SK-N-SH (cell line): Measurements from ENCODE around the gene NID1.

Experiments
- CTCF ChIP-seq: fragments of 200-600 bp; sonication (generic); IDR thresholded peaks from 2 replicates; pipeline ENCODE4 v1.6.1; 2017; ENCODE audit warnings: antibody characterized with exemption, mild to moderate bottlenecking, moderate library complexity
- ELF1 ChIP-seq: IDR thresholded peaks from 2 replicates; pipeline ENCODE4 v1.4.0; 2012
- EP300 ChIP-seq, 2 experiments: IDR thresholded peaks; 2 replicates each; pipeline versions ENCODE4 v1.4.0 to v1.6.1; 2012; ENCODE audit warnings: borderline replicate concordance in 1 of 2, low read depth in 1 of 2, low read length in 1 of 2
- MAX ChIP-seq: IDR thresholded peaks from 2 replicates; pipeline ENCODE4 v1.4.0; 2012; ENCODE audit warnings: low read depth
- RAD21 ChIP-seq: IDR thresholded peaks from 2 replicates; pipeline ENCODE4 v1.6.1; 2012; ENCODE audit warnings: mild to moderate bottlenecking, low read length
- REST ChIP-seq: IDR thresholded peaks from 2 replicates; pipeline ENCODE4 v1.6.1; 2012; ENCODE audit warnings: mild to moderate bottlenecking, low read depth, low read length, moderate library complexity
- SIN3A ChIP-seq: IDR thresholded peaks from 2 replicates; pipeline ENCODE4 v1.6.1; 2012; ENCODE audit warnings: low read depth, mild to moderate bottlenecking, low read length, moderate library complexity, borderline replicate concordance
- TAF1 ChIP-seq: IDR thresholded peaks from 2 replicates; pipeline ENCODE4 v1.6.1; 2012; ENCODE audit warnings: low read depth, mild to moderate bottlenecking, low read length, moderate library complexity, borderline replicate concordance
- ZBTB33 ChIP-seq: IDR thresholded peaks from 2 replicates; pipeline ENCODE4 v1.4.0; 2012; ENCODE audit warnings: low read depth, borderline replicate concordance

- no peak for TF ChIP-seq ELF1
- TF ChIP-seq TAF1: no peak
- TF ChIP-seq SIN3A: no peak
- TF ChIP-seq ZBTB33: no peak
- no peak for TF ChIP-seq CTCF
- TF ChIP-seq EP300 (IDR thresholded peaks at IDR 0.05; ENCODE audit: borderline replicate concordance in 1 of 2, low read depth in 1 of 2, low read length in 1 of 2): no peak
- no peak for TF ChIP-seq REST
- TF ChIP-seq RAD21: no peak
- TF ChIP-seq MAX: no peak
These were observed 62.9 kb downstream of the NID1 start for GRCh38 chr1:236002025-236002390.
